GM19240 (cell line): ENCODE results near the gene CMTM3.
"Not testable (repeated sequence)": the region's sequence is repeated elsewhere in the genome, so short reads cannot be mapped to it uniquely, and the experiment has no call there.

Experiments used
- DNase-seq: peaks from one replicate; pipeline ENCODE4 v3.0.0; 2011; ENCODE audit warnings: low spot score; ENCODE audit not compliant: insufficient read length

The CMTM3 gene

GRCh38 chr16:66631558-66631957 lies 27.1 kb downstream of the CMTM3 start:
- not testable (repeated sequence) for DNase-seq

GRCh38 chr16:66634527-66635196 lies 30.2 kb downstream of the CMTM3 start:
- DNase-seq = no peak

- DNase-seq = no peak
Measured at GRCh38 chr16:66635406-66635805, 30.9 kb downstream of the CMTM3 start.

GRCh38 chr16:66636199-66636598 lies 31.7 kb downstream of the CMTM3 start:
- DNase-seq = no peak

- no peak for DNase-seq
Measured at GRCh38 chr16:66637806-66638205, 33.3 kb downstream of the CMTM3 start.

- DNase-seq = no peak
Measured at GRCh38 chr16:66639091-66639885, 34.8 kb downstream of the CMTM3 start.

GRCh38 chr16:66640724-66641314 lies 36.3 kb downstream of the CMTM3 start:
- no peak for DNase-seq

GRCh38 chr16:66641387-66641786 lies 36.9 kb downstream of the CMTM3 start:
- no peak for DNase-seq

GRCh38 chr16:66647866-66648265 lies 43.4 kb downstream of the CMTM3 start:
- no peak for DNase-seq

- DNase-seq = no peak
Measured at GRCh38 chr16:66649167-66649566, 44.7 kb downstream of the CMTM3 start.

- no peak for DNase-seq
Measured at GRCh38 chr16:66649636-66650205, 45.2 kb downstream of the CMTM3 start.

GRCh38 chr16:66650707-66651473 lies 46.4 kb downstream of the CMTM3 start:
- peak; percentile 63 for DNase-seq

- DNase-seq = no peak
Measured at GRCh38 chr16:66651474-66651765, 46.9 kb downstream of the CMTM3 start.

- DNase-seq = no peak
Measured at GRCh38 chr16:66651965-66652364, 47.5 kb downstream of the CMTM3 start.

- DNase-seq = no peak
Measured at GRCh38 chr16:66652661-66653360, 48.3 kb downstream of the CMTM3 start.

- DNase-seq = no peak
Measured at GRCh38 chr16:66653581-66654350, 49.3 kb downstream of the CMTM3 start.

GRCh38 chr16:66656547-66656946 lies 52.0 kb downstream of the CMTM3 start:
- no peak for DNase-seq

- no peak for DNase-seq
Measured at GRCh38 chr16:66658143-66658859, 53.8 kb downstream of the CMTM3 start.

GRCh38 chr16:66658860-66659190 lies 54.3 kb downstream of the CMTM3 start:
- DNase-seq = no peak
